Left colon (tissue), 2 donors: ENCODE results near the gene RPL27A. TPM values are rescaled to one million over a fixed set of nuclear protein-coding genes. Genes with fewer than 3 reads are reported as not detected.
A peak's percentile ranks its signal among the peaks of the same experiment; 100 is the strongest.

ENCODE experiments used
- ATAC-seq: fragments of 200-7000 bp; cut with Tn5 transposase; one replicate; pipeline ENCODE4 v1.9.1; 2020; ENCODE audit warnings: mild to moderate bottlenecking, moderate library complexity
- DNase-seq, 2 donors: peaks; one replicate each; pipeline ENCODE4 v3.0.0-alpha.2; 2020
- intact Hi-C, 2 donors: fragments of 100-400 bp; cut with DNase I in 1 of 2; cut with micrococcal nuclease in 1 of 2; formaldehyde crosslinking; loops; one replicate each; pipeline versions ENCODE4 v1.11.2 to v1.14.0; 2022; cut with DNase I, micrococcal nuclease
- total RNA-seq, 2 donors: library from RNA; stranded (reverse); fragmentation: NEBNext Ultra II Directional; extraction: Animal tissue kit (Norgen Biotek cat#: 25700); gene quantifications; one replicate each; pipeline ENCODE4 v1.2.1, GENCODE V29; 2021
- donor health status: DM: no; HTN: no; CAD: no.
- donor health status: DM: yes; HTN: yes; CAD: no.

RPL27A gene
- total RNA-seq, 2 donors from 2014 or later = 731 to 768 TPM

DNA sequence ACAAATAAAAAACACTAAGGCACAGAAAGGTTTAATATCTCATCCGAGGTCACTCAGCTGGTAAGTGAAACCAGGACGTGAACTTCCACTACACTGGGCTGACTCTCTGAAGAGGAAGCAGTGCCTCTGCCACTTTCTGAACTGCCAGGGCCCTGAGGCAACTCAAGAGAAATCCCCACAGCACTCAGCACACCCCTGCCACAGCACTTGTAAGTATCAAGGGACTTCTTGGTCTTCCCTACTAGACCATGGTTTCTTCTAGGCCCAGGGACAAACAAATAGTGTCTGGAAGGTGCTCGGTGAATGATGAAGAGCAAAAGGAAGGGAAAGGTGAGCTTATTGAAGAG, 49.7 kb downstream of the RPL27A start:
- ATAC-seq (no peak), DNase-seq (no peak)
- intact Hi-C loops = no loop called here

DNA sequence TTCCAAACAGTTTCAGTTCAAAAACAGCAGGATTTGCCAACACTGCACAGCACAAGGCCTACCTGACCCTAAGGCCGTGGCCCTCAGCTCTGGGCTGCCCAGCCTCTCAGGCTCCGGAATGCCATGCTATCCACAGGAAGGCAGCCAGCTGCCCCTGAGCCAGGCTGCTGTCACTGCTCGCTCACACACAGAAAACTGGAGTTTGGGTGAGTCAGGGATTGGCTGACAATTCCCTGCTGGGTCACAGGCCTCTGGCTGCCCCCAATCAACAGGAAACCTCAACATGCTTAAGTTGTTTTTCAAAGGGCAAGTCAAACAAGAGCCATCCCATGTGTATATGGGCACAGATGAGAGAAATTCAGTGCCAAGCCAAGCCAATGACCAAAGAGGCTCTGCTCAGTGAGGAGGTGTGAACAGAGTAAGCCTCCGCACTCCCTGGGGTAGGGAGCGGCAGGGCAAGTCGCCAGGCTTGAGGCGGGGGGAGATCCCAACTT, 50.2 kb downstream of the RPL27A start:
- no peak for ATAC-seq
- intact Hi-C loops = no loop called here
- DNase-seq = no peak

DNA sequence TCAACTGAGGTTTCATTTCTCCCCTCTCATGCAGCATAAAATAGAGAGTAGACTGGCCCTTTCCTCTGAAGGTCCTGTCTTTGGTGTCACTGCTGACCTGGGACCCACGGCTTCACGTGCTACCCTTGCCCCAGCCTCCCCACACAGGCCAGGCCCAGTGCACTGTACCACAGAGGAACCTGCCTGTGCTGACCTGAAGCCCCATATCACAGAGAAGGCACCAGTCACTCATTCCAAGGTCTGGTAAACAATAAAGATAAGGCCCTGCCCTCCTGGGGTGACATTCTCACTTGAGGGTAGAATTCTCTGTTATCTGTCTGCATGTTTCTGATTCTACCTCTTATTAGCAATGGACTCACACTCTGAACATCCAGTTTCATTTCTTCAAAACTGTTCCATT, 51.3 kb downstream of the RPL27A start:
- ATAC-seq = peak; percentile 85
- DNase-seq = no peak
- intact Hi-C loops = no loop called here

DNA sequence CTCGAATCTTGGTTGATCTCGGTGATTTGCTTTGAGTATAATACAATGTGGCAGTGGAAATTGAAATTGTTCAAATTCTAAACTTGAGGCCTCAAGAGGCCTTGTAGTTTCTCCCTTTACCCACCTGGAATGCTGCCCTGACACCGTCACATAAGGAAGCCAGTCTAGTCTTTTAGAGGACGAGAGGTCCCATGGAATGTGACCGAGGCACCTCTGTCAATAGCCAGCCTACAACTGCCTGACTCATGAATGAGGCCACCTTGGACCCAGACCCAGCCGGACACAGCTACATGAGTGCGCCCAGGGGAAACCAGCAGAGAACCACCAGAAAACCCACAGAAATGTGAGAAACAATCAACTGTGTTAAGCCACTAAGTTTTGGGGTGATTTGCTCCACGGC, 52.5 kb downstream of the RPL27A start:
- ATAC-seq (no peak), DNase-seq (no peak)
- intact Hi-C loops = no loop called here

DNA sequence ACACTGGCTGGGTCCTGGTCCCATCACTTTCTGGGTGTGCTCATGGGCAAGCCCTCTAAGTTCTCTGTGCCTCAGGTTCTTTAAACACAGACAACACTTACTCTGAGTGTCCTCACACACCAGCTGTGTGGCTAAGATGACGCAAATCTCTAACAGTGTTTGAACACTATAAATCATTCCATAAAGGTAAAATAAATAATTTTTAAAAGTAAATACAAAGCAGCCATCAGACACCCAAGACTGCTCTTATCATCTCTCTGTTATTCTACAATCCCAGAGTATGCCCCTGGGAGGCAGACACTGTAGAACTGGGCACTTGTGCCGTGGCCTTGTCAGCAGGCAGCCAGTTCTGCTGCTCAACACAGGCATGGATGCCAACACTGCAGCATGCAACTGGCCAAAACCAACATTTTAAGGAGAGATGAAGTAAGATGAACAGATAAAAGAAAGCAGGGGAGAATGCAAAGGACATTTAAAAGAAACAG, 56.8 kb downstream of the RPL27A start:
- no peak for DNase-seq

More for the DNA sequence above, 56.8 kb downstream of the RPL27A start:
- intact Hi-C loops = no loop called here
- ATAC-seq = peak; percentile 84

Other genes starting within 250 kb of the RPL27A start
- 1 to 10 TPM; 1.2 to 3.2 TPM for gene STK33, start 88.6 kb upstream of the RPL27A start, total RNA-seq
- gene TRIM66, start 127 bp upstream of the RPL27A start, total RNA-seq = 10 to 100 TPM in 1 of 2 donors, 1 to 10 TPM in 1; 9.9 to 12.5 TPM
- gene AKIP1, start 228.4 kb downstream of the RPL27A start, total RNA-seq = 10 to 100 TPM; 12.9 to 15.6 TPM